Sciatic nerve (tissue), 2 donors: ENCODE measurements around the gene ADGRL2. TPM values are rescaled to one million over a fixed set of nuclear protein-coding genes. Genes with fewer than 3 reads are reported as not detected.

ENCODE experiments used
- ATAC-seq: fragments of 200-7000 bp; cut with Tn5 transposase; one replicate; pipeline ENCODE4 v1.9.1; 2020; ENCODE audit warnings: mild to moderate bottlenecking, moderate library complexity
- DNase-seq: peaks from one replicate; pipeline ENCODE4 v3.0.0-alpha.2; 2020; ENCODE audit warnings: low spot score
- intact Hi-C: fragments of 100-400 bp; cut with DNase I; formaldehyde crosslinking; loops from one replicate; pipeline ENCODE4 v1.14.2; 2022
- total RNA-seq: library from RNA; stranded (reverse); fragmentation: NEBNext Ultra II Directional; extraction: Animal tissue kit (Norgen Biotek cat#: 25700); gene quantifications from one replicate; pipeline ENCODE4 v1.2.1, GENCODE V29; 2021
- donor health status: DM: no; HTN: no; CAD: no.
- donor health status: DM: no; HTN: no; CAD: no.

ADGRL2 gene
- total RNA-seq, 1 donor from 2014 or later = 45.2 TPM

DNA sequence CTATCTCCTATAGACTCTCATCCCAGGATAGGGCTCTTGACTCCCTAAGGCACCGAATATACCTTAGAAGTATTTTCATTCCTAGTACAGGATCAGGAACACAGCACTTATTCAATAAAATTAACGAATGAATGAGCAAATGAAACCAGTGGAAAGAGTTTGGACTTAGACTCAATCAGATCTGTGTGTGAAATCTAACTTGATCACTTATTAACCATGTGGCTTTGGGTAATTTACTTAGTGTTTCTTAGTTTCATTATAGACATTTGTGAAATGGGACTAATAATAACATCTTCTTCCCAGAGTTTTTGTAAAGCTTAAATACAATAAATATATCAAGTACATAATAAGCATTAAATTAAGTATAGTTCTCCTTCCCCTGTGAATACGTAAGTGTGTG is 230.1 kb downstream of the ADGRL2 start:
- DNase-seq (no peak), ATAC-seq (no peak)
- intact Hi-C loops = no loop called here

- DNase-seq (no peak), ATAC-seq (no peak)
- intact Hi-C loops = no loop called here
Observed at GRCh38 chr1:82032068-82032467, 231.3 kb downstream of the ADGRL2 start.

- no peak for DNase-seq
- ATAC-seq = no peak
- intact Hi-C loops = no loop called here
Observed at GRCh38 chr1:82034812-82035211, 234.1 kb downstream of the ADGRL2 start.
